NCI-H510A treated with DMSO at 0.1 percent for 48 hours (cell line): ENCODE results near the gene C1orf52.
"Not testable (repeated sequence)": the region's sequence is repeated elsewhere in the genome, so short reads cannot be mapped to it uniquely, and the experiment has no call there.

Experiments
- DNase-seq: peaks from one replicate; lab custom pipeline; 2025; lab: John Stamatoyannopoulos, UW

The C1orf52 gene

DNA sequence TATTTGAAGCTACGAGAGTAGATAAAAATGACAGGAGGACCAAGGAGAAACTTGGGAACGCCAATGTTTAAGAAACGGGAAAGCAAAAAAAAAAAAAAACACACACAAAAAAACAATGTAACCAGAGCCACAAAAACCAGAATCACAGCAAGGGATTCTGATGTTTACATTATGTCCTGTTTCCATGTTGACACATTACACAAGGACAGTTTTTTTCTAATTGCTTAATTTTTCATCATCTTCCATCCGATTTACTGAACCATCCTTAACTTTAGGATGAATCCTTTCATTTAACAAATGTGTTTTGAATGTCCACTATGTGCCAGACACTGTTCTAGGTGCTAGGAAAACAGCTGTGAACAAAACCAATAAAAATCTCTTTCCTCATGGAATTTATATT, 18.3 kb upstream of the C1orf52 start:
- DNase-seq: no peak

DNA sequence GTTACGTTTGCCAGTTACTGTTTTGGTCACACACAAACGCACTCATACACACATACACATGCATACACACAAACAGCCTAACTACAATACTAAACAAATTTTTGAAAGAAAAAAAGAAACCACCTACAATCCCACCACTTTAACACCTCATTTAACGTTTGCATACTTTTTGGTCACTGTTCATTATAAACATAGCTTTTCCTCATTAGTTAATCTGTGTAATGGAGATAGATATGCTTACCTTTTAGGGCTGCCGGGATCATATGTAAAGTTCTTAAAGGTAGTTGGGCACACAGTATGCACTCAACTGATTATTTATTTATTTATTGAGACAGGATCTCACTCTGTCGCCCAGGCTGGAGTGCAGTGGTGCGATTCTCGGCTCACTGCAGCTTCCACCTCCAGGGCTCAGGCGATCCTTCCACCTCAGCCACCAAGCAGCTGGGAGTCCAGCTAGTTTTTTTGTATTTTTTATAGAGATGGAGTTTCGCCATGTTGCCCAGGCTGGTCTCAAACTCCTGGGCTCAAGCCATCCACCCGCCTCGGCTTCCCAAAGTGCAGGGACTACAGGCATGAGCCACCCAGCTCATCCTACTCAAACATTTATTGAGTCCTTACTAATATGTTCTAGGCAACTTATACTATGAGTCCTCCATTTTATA, 17.6 kb upstream of the C1orf52 start:
- no peak for DNase-seq

DNA sequence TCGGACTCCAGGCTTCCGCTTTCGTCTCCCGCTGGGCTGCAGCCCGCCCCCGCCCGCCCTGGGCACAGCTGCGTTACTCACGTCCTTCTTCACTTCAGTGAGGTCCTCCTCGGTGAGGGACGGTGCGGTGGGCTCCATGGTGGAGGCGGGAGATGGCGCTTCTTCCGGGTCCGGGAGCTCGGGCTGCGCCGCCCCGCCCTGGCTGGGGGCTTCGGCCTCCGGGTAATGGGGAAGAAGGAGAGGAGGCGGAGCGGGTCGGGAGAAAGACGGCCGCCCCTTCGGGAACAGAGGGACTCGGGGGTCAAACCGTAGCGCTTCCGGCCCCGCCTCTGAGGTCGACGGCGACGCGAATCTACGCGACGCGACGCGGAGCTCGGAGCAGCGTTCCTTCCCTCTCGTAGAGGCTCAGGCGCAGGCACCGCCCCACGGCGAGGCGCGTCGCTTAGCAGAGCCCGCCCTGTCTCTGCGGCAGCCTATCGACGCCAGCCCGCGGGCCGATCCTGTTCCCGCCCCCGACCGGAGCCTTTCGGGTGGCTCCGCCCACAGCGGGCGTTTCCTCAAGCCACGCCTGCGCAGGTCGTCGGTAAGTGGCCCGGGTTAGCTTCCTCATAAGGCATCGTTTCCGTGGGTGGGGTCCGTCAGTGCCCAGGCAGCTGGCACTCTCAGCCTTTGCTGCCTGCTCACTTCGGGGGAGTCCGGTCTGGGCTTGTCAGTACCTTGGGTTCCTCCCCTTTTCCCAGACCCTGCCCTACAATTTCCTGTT, 16.9 kb upstream of the C1orf52 start, which contains the start of gene BCL10:
Gene BCL10, minus strand, starts transcription at position 418 of the 763 bp plus-strand sequence. Its CDS starts 280 bp downstream, at position 138.
- peak; percentile 100 for DNase-seq

DNA sequence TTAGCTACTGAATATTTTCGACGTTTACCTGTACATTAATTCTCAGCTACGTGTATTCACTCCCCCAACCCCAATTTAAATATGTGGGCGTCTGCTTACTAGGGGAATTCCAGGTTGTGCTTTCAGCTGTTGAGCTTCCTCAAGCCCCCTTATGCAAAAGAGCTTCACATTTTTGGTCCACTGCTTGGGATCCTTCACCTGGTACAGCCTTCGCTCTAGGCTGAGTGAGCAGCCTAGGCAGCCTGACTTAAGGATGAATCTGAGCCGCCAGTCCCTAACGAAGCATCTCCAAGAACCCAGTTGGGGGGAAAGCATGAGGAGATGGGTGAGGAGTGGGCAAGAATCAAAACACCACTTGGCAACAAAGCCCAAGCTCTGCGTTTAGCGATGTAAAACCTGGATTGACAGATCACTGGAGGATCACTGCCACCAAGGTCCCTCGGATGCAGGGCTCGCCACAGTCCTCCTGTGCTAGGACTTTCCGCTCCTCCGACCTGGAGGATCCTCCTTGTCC, 16.3 kb upstream of the C1orf52 start:
- no peak for DNase-seq

DNA sequence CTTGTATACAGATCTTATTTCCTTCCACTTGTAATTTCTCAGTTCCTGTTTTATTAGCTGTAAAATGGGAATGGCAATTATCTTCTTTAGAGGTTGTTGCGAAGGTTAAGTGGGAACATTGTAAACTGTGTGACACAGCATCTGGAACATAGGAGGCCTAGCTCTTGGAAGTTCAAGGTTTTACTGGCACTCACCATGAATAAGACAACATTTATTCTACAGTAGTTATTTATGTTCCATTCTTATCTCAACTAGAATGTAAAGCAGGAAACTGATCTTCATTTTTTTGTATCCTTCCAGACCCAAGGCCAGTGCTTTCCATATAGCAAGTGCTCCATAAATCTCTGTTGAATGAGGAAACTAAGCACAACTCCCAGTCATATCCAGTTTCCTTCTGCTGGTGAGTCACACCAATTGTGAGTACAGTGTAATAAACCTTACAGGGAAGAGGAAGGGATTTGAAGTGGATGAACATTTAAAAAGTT, 15.5 kb upstream of the C1orf52 start:
- peak; percentile 57 for DNase-seq

DNA sequence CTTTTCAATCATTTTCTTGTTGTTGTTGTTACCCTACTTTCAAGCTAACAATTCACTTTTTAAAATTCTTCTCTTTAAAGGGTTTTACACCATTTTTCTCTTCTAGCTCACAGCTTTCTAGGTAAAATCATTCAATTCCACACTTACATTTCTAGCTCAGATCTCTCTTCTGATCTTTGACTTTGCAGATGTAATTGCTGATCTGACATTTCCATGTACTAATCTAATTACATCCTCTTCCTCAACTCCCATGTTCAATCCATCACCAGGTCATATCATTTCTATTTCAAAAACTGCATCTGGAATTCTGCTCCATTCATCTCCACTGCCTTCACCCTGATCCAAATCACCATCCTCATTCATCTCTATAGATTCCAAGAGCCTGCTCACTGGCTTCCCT, 13.9 kb upstream of the C1orf52 start:
- DNase-seq: no peak

DNA sequence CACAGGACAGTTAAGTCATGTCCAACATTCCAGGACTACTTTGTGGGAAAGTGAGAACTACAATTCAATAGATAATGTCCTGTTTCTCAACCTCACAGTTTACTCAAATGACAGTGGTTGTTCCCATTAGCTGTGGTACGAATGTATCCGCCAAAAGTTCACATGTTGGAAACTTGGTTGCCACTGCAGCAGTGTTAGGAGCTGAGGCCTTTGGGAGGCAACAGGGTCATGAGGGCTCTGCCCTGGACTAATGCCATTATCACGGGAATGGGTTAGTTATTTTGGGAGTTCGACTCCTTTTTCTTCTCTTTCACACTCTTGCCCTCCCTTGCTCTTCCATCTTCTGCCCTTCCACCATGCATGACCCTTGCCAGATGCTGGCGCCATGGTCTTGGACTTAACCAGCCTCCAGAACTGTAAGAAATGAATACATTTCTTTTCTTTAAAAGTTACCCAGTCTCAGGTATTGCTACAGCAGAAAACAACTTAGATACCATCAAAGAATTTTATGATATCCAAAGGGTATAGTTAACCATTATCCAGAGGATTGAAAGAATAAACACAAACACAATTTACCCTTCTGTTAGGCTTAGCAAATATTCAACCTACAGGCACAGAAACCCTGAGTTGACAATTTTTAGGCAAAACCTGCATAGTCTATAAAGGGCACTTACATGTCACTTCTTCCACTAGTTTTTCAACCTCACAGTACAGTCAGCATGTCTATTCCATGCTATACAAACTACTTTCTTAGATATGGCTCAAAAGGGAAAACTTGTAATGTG, 9.5 kb upstream of the C1orf52 start:
- DNase-seq: no peak

DNA sequence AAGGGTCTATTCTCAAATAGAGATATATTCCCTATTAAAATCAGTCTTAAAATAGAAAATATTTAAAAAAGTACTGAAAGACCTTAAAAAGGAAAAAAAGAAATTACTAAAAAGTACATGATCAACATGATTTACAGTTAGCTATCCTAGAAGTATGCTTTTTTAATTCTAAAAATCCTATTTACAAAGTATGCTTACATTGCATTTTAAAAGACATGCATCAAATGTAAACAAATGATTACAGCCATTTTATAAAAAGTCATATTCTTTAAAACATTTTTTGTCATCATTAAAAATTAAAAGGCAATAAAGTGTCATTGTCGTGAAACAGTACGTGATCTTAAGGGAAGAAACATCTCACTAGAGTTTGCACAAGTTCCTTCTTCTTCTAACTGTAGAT, 7.9 kb upstream of the C1orf52 start:
- no peak for DNase-seq

DNA sequence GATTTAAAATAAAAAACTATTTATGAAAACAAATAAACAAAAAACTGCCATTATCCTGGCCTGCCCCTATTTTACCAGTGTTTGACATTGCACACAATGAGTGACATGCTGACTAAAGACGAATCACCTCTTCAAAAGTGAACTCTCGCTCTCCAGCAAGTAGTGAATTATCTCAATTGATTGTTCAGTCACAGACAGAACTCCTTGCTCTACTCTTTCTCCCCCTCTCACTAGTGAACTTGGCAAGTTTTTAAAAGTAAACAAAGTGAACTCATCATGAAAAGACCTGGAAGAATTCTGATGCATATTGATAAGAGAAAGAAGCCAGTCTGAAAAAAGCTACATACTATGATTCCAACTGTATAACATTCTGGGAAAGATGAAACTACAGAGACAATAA, 4.7 kb upstream of the C1orf52 start:
- DNase-seq: no peak

DNA sequence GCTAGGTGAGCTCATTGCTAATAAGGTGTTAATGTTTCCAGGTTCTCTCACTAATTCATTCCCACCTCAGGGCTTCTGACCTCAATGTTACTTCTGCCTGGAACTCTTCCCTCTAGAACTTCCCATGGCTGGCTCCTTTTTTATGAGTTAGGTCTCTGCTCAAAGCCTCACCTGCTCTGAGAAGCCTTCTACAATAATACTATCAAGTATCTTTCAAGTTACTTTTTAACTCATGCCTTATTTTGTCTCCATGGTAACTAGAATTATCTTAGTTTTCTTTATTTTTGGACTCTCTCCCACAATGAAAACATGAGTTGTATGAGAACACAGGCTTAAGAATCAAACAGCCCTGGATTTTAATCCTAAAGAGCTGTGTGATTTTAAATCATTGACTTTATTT, 3.5 kb upstream of the C1orf52 start:
- no peak for DNase-seq

DNA sequence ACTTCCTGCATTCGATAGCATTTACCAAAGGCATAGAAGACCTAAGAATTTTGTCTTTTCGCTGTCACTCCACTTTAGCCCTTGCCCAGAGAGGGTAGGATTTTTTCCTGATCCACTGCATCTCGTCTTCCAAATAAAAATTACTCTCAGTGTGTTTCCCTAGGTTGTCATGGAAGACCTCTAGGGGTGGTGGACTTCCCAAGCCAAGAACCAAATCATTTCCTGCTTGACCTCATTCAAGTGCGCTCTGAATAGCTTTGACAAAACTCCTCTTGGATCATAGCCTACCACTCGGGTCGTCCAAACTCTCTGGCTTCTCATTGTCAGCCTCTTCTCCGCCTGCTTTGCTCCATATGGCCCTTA, 431 bp upstream of the C1orf52 start:
- no peak for DNase-seq

DNA sequence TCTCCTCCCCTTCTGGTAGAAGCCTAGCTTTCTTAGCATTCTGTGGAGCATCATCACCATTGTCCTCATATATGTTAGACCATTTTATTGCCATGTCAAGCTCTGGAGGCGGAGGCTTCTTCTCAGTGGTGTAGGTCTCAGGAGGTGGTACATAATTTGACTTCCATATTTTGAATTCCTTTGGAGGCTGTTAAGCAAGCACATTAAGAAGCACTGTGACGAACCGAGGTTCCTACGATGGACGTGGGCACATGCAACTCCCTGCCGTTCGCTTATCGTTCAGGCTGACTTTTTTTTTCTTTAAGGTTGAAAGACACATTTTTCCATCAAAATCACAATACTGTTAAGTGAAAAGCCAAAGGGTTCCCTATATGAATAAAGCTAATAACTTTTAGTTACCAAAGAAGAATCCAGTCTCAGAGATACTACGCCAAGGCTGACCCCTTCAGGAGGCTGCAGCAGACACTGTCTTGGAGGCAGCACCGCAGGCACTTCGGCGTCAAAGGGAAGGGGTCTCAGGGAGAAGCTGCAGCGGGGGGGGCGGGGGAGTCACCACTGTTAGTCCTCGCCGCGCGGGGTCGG, 835 bp downstream of the C1orf52 start:
- no peak for DNase-seq

DNA sequence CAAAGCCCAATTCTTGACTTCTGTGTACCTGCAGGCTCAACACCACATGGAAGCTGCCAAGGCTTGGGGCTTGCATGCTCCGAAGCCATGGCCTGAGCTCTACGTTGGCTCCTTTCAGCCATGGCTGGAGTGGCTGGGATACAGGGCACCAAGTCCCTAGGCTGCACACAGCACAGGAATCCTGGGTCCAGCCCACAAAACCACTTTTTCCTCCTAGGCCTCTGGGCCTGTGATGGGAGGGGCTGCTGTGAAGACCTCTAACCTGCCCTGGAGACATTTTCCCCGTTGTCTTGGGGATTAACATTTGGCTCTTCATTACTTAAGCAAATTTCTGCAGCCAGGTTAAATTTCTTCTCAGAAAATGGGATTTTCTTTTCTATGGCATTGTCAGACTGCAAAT, 10.4 kb downstream of the C1orf52 start:
- not testable (repeated sequence) for DNase-seq

DNA sequence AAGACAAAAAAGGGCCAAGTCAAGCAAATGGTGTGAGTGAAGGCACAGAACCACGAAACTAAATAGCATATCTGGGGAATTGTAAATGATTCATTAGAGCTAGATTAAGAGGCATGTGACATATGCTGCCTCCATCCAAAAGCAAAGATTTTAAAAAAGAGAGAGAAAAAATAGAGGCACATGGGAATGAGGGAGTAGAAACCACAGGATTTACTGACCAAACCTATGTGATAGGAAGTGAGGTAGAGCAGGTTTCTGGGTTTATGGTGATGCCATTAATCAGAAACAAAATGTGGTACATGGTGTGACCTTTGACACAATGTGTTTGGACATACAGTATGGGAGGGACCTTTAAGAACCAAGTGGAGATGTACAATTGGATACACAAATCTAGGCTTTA, 13.6 kb downstream of the C1orf52 start:
- no peak for DNase-seq

DNA sequence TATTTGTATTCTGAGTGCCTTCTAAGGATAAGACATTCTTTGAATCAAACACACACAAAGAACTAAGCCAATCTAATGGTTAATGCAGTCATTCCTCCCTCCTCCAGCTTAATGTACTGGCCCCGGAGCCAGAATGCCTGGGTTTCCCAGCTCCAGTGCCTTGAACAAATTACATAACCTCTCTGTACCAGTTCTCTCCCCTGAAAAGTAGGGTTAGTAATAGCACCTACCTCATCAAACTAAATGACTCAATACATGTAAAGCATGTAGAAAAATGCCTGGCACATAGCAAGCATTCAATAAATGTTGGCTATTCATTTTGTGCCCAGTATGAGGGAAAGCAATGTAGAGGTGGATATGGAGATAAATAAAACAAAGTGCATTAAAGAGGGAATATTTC, 14.0 kb downstream of the C1orf52 start:
- DNase-seq: no peak

DNA sequence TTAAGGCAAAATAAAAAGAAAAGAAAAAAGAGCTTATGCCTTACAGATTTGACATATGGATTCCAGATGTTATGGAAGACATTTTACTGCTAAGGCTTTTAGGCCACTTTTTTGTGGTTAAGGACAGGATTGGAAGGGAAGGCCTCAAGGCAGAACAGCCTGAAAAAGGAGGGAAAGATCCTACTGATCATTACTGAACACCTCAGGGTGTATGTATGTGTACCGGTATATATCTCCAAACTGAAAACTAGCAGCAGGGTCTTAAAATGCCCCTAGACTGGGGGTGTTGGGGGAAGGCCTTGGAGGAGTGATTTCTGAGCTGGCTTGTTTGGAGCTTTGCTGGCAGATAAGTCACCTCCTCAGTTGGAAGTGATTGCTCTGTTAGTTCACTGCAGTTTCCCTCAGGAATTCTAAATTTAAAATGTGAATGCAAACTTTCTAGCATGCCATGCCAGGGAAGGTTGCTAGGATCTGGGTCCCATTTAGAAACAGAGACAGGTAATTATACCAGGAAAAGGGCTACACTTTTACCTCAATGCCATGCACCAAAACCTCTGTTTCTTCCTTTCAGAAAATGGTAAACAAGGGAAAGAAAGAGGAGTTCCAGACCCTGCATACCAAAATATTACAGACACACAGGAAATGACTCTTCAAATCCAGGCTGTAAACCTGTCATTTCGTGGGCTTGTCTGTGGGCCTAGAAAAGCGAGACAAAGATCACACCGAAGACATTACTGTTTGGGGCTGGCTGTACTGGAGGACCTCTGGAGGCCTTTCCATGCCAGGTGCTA, 15.0 kb downstream of the C1orf52 start:
- no peak for DNase-seq

DNA sequence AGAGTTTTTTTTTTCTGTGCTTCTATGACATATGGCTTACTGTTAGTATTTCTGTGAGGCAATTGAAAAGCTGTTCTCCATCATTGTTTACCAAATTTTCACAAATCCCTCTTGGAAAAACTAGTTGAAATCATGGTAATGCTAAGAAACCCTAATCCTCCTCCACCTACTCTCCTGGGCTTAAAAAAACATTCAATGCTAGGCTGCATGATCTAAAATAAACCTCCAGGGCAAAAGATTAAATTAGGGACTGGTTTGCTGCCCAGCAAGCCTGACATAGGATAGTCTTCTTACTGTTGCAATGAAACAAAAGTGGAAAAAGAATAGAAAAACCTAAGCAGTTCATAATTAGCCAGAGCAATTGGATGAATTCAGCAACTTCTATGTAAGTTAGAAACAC, 16.1 kb downstream of the C1orf52 start:
- no peak for DNase-seq

DNA sequence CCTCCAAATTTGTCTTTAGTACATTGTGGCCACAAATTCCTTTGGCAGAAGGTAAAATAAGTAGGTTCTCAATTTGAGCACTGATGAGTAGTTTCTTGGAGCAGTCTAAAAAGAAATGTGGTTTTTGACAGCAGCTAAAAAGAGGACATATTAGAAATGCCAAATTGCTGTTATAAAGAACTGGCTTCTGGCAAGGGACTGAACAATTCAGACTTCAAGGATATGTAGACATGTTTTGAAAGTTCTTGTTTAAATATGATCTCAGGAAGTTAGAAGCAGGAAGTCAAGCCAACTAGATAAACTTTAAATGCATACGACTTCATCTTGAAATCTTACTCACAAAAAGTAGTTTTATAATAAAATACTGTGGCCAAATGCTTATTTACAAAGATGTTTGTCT, 18.8 kb downstream of the C1orf52 start:
- no peak for DNase-seq

DNA sequence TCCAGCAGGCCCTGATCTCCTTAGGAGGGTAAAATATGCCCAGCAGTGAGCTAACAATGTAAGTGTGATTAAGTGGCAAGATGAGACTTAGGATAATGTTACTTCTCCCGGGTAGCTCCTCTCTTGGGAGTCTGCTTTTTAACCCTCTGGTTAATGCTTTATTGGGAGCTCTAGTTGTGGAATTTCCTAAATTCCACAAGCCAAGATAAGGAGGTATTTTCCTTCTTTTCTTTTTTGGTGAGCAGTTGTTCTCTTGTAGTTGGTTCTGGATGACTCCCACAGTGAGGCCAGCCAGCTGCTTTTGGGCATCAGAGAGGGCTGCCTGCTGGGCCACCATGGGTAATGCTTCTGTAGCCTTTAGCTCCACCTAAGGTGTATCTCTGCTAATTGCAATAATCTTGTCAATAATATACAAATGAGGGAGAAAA, 19.3 kb downstream of the C1orf52 start:
- DNase-seq: peak; percentile 63

DNA sequence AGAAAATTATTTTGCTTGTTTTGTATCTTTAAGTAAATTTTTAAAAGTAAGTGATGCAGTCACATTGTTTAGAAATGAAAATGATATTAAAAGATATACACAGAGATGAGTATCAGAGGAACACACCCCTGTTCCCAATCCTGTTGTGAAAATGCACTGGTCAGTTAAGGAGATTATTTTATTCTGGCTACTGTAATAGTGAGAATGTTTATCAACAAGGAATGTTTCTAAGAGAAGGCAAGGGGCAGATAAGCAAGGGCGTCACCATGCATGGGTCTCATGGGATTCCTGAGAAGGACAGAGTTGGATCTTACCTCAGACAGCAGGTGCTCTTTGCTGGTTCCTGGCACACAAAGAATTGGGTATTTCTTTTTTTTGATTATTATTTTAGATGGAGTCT, 21.8 kb downstream of the C1orf52 start:
- DNase-seq: no peak

DNA sequence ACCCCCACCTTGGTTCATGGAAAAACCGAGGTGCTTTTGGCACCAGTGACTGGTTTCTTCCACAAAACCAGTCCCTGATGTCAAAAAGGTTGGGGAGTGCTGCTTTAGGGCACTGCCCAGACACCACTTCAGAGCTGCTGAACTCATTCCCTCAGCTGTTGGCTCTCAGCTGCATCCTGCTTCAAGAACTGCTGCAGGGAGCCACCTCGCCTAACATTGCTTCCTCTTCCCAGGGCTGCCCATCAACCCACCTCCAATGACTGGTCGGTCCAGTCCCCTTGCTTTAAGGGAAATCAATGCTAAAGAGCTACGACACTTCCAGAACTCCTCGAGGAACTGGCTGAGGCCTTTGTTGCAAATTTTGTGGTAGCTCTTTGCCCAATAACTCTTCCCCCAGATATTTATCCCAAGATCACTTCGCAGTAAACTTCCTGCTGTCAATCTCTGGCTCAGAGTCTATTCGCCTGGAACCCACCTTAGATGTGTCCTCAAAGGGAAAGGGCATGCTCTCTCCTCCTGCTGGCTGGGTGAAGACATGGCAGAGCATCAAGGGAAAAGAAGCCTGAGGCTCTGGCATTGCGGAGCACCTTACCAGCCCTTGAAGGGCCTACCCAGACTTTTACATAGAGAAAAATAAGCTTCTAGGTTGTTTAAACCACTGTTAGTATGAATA, 29.0 kb downstream of the C1orf52 start:
- peak; percentile 98 for DNase-seq
